Measurements from ENCODE around the gene GRIN1.

Gene GRIN1

DNA sequence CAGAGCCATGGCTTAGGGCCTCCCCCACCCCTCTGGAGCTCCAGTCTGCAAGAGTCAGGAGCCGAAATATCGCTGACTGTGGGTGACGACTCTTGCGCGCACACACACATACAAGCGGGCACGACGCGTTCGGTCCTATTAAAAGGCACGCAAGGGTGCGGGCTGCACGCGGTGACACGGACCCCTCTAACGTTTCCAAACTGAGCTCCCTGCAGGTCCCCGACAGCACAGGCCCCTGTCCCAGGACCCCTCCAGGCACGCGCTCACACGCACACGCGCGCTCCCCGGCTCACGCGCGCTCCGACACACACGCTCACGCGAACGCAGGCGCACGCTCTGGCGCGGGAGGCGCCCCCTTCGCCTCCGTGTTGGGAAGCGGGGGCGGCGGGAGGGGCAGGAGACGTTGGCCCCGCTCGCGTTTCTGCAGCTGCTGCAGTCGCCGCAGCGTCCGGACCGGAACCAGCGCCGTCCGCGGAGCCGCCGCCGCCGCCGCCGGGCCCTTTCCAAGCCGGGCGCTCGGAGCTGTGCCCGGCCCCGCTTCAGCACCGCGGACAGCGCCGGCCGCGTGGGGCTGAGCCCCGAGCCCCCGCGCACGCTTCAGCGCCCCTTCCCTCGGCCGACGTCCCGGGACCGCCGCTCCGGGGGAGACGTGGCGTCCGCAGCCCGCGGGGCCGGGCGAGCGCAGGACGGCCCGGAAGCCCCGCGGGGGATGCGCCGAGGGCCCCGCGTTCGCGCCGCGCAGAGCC is at the start of gene GRIN1:
TSS of gene GRIN1 (plus strand) at position 433 of the 746 bp plus-strand sequence. CDS start 333 bp downstream, outside the sequence.
- TF ChIP-seq, protein P1, sequence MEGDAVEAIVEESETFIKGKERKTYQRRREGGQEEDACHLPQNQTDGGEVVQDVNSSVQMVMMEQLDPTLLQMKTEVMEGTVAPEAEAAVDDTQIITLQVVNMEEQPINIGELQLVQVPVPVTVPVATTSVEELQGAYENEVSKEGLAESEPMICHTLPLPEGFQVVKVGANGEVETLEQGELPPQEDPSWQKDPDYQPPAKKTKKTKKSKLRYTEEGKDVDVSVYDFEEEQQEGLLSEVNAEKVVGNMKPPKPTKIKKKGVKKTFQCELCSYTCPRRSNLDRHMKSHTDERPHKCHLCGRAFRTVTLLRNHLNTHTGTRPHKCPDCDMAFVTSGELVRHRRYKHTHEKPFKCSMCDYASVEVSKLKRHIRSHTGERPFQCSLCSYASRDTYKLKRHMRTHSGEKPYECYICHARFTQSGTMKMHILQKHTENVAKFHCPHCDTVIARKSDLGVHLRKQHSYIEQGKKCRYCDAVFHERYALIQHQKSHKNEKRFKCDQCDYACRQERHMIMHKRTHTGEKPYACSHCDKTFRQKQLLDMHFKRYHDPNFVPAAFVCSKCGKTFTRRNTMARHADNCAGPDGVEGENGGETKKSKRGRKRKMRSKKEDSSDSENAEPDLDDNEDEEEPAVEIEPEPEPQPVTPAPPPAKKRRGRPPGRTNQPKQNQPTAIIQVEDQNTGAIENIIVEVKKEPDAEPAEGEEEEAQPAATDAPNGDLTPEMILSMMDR (IDR thresholded peaks at IDR 0.05): no peak

DNA sequence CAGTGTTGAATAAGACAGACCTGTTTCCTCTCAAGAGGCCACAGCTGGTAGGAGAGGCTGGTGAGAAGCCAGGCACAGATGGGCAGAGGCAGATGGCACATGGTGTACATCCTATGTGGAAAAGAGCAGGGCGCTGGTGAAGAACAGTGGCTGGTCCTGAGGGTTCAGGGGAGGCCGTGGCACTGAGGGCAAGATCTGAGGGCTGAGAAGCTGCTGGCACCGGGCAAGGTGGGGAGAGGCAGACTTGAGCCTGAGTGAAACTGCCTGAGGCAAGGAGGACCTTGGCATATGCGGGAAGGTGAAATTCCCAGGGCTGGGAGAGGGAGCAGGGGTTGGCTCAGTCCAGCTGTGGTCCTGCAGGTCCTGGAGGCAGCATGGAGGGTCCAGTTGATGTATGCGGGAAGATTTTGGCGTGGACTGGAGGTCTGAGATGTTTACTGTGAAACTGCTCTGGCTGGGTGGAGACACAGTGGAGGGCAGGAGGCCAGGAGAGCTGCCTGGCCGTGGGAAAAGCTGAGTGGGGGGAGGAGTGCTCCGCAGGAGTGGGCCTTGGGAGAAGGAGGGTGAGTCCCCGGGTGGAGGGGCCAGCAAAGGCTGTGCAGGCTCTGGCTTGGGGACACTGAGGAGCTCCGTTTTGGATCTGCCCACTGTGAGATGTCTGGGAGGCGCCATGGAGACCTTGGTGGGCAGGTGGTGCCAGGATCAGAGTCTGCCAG is 49.6 kb upstream of the GRIN1 start:
- TF ChIP-seq, protein P1 (IDR thresholded peaks at IDR 0.05): no peak

DNA sequence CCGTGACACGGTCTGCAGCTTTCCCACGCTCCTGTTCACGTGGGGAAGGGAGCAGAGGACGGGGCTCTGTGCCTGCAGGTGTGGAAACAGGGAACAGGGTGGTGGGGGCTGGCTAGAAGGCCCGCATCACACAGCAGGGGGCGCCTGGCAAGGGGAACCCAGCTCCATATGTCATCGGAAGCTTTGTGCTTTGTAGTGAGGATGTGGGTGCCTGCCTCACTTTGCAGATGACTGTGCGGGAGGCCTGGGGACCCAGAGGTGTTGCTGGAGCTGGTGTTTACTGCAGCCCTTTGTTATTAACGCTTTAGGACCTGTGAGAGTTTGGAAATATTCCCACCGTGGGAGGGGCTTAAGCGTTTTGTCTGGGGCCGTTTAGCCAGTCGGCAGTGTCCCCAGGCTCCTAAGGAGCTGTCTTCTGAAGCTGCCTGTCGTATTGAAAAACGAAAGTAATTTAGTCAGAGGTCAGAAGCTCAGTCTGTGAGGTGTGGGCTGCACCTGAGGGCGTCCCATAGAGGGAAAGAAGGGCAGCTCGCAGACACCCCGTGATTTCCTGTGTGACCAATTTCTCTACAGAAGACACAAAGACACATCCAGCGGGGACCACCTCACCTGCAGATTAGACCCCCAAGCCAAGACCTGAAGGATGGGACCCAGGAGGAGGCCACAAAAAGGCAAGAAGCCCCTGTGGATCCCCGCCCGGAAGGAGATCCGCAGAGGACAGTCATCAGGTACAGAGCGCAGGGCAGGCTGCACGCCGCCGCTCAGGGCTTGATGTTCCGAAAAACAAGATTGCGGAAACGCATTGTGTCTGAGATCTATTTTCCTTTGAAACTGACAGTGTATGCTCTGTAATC is 43.1 kb upstream of the GRIN1 start:
- TF ChIP-seq, protein P1 (IDR thresholded peaks at IDR 0.05): no peak

DNA sequence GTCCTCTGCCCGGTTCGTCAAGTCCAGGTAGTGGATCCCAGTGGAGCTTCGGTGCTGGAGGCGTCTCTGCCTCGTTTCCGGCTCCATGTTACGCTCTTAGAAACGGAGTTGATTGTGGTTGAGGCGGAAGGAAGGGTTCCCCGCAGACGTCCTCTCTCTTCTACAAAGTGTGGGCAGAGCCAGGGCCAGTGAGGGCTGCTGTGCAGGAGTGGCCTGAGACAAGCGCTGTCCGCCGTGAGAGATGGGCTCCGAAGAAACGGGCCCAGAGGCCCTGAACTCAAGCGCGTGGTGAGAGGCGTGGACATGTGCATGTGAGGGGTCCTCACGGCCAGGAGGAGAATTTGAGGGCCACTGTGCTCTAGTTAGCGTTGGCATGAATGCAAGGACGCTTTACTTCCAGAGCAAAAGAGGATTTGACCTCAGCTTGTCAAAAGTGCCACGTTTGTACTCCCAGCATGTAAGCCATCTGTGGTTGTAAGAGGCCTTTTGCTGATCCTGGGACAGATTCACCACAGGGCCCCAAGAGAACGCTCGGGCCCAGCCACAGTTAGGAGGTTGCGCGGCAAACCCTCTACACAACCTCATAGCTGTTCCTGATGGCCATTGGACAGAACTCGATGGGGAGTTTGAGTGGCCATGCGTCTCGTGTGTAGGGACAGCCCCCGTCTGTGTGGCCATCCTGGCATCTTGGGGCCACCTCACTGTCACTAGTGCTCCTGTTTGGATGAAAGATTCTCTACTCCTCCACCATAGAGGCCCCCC is 42.0 kb upstream of the GRIN1 start:
- TF ChIP-seq, protein P1 (IDR thresholded peaks at IDR 0.05): no peak

DNA sequence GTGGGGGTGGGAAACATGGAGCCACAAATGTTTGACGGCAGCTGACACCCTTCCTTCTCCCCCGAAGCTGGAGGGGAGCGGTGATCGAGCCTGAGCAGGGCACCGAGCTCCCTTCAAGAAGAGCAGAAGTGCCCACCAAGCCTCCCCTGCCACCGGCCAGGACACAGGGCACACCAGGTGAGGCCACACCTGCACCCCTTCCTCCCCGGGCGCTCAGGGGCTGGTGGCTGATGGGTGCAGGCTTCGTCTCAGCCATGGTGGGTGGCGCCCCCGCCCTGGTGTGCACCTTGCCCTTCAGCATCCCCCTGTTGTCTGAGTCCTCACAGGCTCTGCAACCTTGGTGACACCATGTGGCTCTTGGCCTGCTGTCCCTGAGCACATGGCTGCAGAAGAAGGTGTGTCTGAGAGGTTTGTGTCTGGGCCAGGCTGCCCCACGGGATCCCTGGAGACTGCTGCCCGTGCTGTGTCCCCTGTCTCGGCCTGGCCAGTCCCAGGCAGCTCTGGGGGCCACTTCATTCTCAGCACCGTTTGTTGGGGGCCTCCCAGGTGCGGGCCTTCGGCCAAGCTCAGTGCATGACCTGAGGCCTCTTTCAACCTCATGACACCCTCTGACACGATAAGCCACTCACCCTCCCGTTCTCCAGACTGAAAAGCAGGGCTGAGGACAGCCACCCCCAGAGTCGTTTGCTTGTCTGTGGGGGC is 41.0 kb upstream of the GRIN1 start:
- TF ChIP-seq, protein P1 (IDR thresholded peaks at IDR 0.05): no peak

DNA sequence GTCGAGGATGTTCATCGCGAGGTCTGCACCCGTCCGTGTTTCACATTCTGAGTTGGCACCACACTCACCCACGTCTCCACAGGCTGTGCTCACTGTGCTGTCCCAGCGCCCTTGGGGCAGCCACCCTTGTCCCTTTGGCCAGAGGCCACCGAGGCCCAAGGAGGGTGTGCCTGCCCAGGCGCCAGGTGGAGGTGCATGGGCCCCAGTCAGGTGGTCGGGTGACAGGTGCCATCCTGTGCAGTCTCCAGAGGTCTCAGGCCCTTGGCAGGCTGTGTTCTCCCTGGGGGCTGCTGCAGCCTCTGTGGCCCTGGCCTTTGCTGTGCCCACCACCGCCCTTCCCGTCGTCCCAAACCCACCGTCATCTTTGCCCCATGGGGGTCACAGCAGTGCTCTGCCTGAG is 39.7 kb upstream of the GRIN1 start:
- TF ChIP-seq, protein P1 (IDR thresholded peaks at IDR 0.05): no peak

All from LNCAP (cell line).